Type B pancreatic cell (in vitro differentiated cells): ENCODE measurements around the gene USP49. TPM values are rescaled to one million over a fixed set of nuclear protein-coding genes. Genes with fewer than 3 reads are reported as not detected.

Experiments
- DNase-seq: peaks from one replicate; pipeline ENCODE4 v3.0.0; 2021; ENCODE audit warnings: mixed read lengths; ENCODE audit not compliant: unreplicated experiment; ENCODE audit errors: extremely low spot score
- H3K27ac Mint-ChIP-seq: 2 replicates; pipeline ENCODE4 v1.8.0; 2021; ENCODE audit warnings: mild to moderate bottlenecking, mixed read lengths
- H3K27me3 Mint-ChIP-seq: 2 replicates; pipeline ENCODE4 v1.8.0; 2021; ENCODE audit warnings: mixed read lengths
- H3K36me3 Mint-ChIP-seq: 2 replicates; pipeline ENCODE4 v1.8.0; 2021; ENCODE audit warnings: mixed read lengths
- H3K4me1 Mint-ChIP-seq: one replicate; pipeline ENCODE4 v1.8.0; 2021; ENCODE audit warnings: mixed read lengths; ENCODE audit not compliant: unreplicated experiment
- H3K4me3 Mint-ChIP-seq: 2 replicates; pipeline ENCODE4 v1.8.0; 2021; ENCODE audit warnings: mild to moderate bottlenecking, mixed read lengths
- H3K9me3 Mint-ChIP-seq: 2 replicates; pipeline ENCODE4 v1.8.0; 2021; ENCODE audit warnings: mixed read lengths
- total RNA-seq: library from RNA; stranded (reverse); gene quantifications from 2 replicates; pipeline ENCODE4 v1.2.1, GENCODE V29; 2021; ENCODE audit warnings: low replicate concordance
- TF ChIP-seq, protein P1 (sequence below): fragments of 200-600 bp; sonication (generic); conservative IDR thresholded peaks from 2 replicates; pipeline ENCODE4 v1.5.0; 2021; ENCODE audit warnings: antibody characterized with exemption, mild to moderate bottlenecking

Gene USP49
- total RNA-seq, 1 donor from 2014 or later, result 13.2 TPM

- peaks cover 23% of the 10 kb centered on the region for H3K4me1 Mint-ChIP-seq
- peak within 1 kb of the TSS; percentile 82 for H3K27ac Mint-ChIP-seq
- TF ChIP-seq, protein P1, sequence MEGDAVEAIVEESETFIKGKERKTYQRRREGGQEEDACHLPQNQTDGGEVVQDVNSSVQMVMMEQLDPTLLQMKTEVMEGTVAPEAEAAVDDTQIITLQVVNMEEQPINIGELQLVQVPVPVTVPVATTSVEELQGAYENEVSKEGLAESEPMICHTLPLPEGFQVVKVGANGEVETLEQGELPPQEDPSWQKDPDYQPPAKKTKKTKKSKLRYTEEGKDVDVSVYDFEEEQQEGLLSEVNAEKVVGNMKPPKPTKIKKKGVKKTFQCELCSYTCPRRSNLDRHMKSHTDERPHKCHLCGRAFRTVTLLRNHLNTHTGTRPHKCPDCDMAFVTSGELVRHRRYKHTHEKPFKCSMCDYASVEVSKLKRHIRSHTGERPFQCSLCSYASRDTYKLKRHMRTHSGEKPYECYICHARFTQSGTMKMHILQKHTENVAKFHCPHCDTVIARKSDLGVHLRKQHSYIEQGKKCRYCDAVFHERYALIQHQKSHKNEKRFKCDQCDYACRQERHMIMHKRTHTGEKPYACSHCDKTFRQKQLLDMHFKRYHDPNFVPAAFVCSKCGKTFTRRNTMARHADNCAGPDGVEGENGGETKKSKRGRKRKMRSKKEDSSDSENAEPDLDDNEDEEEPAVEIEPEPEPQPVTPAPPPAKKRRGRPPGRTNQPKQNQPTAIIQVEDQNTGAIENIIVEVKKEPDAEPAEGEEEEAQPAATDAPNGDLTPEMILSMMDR, result peak; percentile 95
- peaks cover 11% of the 10 kb centered on the region for H3K27me3 Mint-ChIP-seq
- H3K9me3 Mint-ChIP-seq, result no peaks in the 10 kb centered on the region
- H3K36me3 Mint-ChIP-seq, result no peaks in the 10 kb centered on the region
- DNase-seq, result peak; percentile 99
- peak within 1 kb of the TSS; percentile 97 for H3K4me3 Mint-ChIP-seq
Measured at GRCh38 chr6:41779788-41780550, 115.2 kb downstream of the USP49 start, which contains the start of gene FRS3. Gene FRS3 (minus strand): TSS chr6:41779900. CDS start chr6:41776987, 2,913 bp downstream.

DNA sequence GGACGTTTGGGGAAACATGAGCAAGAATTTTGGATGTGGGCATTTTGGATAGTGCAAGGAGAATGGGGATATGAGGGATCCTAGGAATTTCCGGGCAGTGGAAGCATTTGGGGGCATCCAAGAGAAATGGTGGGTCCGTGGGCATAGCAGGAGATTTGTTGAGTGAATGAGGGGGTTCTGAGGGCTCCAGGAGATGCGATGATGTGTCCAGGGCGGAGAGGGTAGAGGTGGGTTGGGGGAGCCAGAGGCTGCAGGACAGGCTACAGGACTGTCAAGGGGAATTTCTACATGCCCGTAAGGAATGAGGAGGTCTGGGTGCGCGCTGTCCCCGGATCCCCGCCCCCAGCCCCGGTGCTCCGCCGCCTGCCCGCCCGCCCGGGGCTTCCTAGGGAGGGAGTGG lies 115.8 kb downstream of the USP49 start:
- H3K27me3 Mint-ChIP-seq, result peaks cover 8% of the 10 kb centered on the region
- H3K9me3 Mint-ChIP-seq, result no peaks in the 10 kb centered on the region
- H3K4me3 Mint-ChIP-seq, result peak overlapping the region; percentile 97
- H3K4me1 Mint-ChIP-seq, result peaks cover 17% of the 10 kb centered on the region
- H3K27ac Mint-ChIP-seq, result peak overlapping the region; percentile 82
- H3K36me3 Mint-ChIP-seq, result no peaks in the 10 kb centered on the region
- DNase-seq, result no peak
- TF ChIP-seq, protein P1, result no peak

DNA sequence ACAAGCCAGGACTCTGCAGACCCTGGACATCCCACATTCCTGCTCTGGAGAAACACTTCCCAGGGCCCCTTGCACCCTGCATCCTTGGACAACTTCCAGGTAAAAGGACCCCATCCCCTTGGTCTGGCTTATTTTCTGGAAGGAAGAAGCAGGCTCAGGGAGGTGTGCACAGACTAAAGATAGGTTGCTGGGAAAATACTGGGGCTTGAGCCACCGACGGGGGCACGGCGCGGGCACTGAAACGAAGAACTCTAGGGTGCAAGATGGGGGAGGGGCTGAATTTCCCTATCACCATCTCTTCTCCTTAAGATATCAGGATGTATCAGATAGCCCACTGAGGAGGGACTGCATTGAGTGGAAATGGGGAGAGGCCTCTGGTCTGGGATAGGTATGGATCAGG lies 116.3 kb downstream of the USP49 start:
- H3K27ac Mint-ChIP-seq, result peak overlapping the region; percentile 82

GRCh38 chr6:41777551-41778285 lies 117.5 kb downstream of the USP49 start:
- no peak overlapping the region for H3K27ac Mint-ChIP-seq

More for the DNA sequence above, 116.3 kb downstream of the USP49 start:
- TF ChIP-seq, protein P1, result no peak
- Mint-ChIP-seq H3K36me3 (no peaks in the 10 kb centered on the region), H3K27me3 (peaks cover 7% of the 10 kb centered on the region), H3K9me3 (no peaks in the 10 kb centered on the region), H3K4me3 (peak overlapping the region; percentile 97), H3K4me1 (peaks cover 14% of the 10 kb centered on the region)
- DNase-seq, result no peak

DNA sequence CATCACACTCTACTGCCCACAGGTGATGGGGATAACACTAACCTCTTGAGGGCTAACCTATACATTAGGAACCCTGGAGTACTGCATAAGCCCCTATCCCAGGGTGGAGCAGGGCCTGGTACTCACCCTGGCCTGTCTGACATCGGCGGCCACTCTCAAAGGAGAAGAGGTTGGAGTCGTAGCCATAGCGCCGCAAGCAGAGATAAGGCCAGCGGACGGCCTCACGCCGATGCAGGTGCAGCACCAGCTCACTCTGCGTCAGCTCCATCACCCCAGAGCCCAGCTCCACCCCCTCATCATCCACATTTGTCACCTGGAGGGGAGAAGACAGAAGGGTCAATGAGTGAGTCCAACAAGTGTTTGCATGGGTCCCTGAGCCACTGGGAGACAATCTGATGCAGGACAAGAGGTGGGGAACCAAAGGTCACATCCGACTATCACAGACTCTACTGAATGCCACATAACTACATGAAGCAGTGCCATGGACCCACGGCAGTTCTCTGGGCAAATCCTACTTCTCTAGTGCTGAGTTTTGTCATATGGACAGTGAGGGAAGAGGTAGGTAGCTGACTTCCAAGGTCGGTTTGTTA lies 119.8 kb downstream of the USP49 start:
- H3K27me3 Mint-ChIP-seq, result no peaks in the 10 kb centered on the region
- H3K4me3 Mint-ChIP-seq, result no peak overlapping the region
- no peak overlapping the region for H3K27ac Mint-ChIP-seq
- peaks cover 5% of the 10 kb centered on the region for H3K4me1 Mint-ChIP-seq
- no peaks in the 10 kb centered on the region for H3K36me3 Mint-ChIP-seq
- no peaks in the 10 kb centered on the region for H3K9me3 Mint-ChIP-seq
- DNase-seq, result no peak
- TF ChIP-seq, protein P1, result no peak

More at GRCh38 chr6:41777551-41778285, 117.5 kb downstream of the USP49 start:
- Mint-ChIP-seq H3K36me3 (no peaks in the 10 kb centered on the region), H3K27me3 (peaks cover 6% of the 10 kb centered on the region), H3K4me3 (peak overlapping the region; percentile 57), H3K4me1 (peaks cover 14% of the 10 kb centered on the region), H3K9me3 (no peaks in the 10 kb centered on the region)
- TF ChIP-seq, protein P1, result no peak
- no peak for DNase-seq
